ENCODE results near the gene MACROD2.

The MACROD2 gene

DNA sequence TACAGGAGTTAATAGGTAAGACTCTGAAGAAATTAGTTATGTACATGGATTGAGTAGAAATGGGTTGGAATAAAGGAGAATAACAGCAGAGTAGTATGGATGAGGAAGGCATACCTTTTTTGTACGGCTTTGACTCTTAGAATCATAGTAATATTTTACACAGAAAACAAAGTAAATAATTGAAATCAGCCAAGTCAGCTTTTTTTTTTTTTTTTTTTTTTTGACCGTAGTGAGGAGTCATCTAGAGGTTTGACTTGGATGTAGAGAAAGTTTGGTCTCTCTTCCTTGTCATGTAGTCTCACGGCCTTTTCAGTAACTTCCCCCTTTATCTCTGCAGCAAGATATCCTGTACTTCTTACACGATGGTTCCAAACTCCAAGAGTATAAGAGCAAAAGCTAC lies 183.2 kb downstream of the MACROD2 start:
- TF ChIP-seq YY1 (IDR thresholded peaks at IDR 0.05; ENCODE audit: insufficient read depth, insufficient read length) (no peak), SUZ12 (IDR thresholded peaks at IDR 0.05; ENCODE audit: extremely low read depth, insufficient read depth, insufficient read length) (no peak)
- Histone ChIP-seq H3K4me3 (ENCODE audit: insufficient read length, low read depth) (no peak overlapping the region), H3K27me3 (ENCODE audit: insufficient read depth, insufficient read length) (no peaks in the 10 kb centered on the region), H3K4me1 (ENCODE audit: insufficient read depth, insufficient read length) (no peaks in the 10 kb centered on the region), H3K9ac (ENCODE audit: insufficient read length, low read depth) (no peak overlapping the region), H3K36me3 (ENCODE audit: insufficient read depth, insufficient read length, low read length) (no peaks in the 10 kb centered on the region), H3K9me3 (ENCODE audit: insufficient read depth, low read length) (peaks cover 11% of the 10 kb centered on the region; the same call in 1 of the 2 replicates)
- no peak for DNase-seq (ENCODE audit: low read depth, low spot score)

DNA sequence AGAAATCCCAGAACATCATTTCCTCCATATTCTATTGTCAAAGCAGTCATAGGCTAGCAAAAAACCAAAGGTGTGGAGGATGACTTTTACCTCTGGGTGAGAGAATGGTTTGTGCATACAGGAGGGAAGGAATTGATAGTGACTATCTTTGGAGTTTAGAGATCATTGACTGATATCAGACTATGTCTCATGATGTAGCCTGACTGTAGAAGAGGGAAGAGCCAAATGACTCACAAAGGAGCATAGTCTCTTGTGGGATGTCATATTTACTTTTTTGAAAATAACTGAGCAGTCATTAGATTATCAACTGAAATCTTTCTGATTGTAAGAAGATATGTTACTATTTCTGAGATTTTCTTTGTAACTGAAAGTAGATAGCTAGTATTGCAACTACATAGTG lies 183.6 kb downstream of the MACROD2 start:
- Histone ChIP-seq H3K4me1 (ENCODE audit: insufficient read depth, insufficient read length) (no peaks in the 10 kb centered on the region), H3K4me3 (ENCODE audit: insufficient read length, low read depth) (no peak overlapping the region), H3K9ac (ENCODE audit: insufficient read length, low read depth) (no peak overlapping the region), H3K27me3 (ENCODE audit: insufficient read depth, insufficient read length) (no peaks in the 10 kb centered on the region), H3K36me3 (ENCODE audit: insufficient read depth, insufficient read length, low read length) (no peaks in the 10 kb centered on the region), H3K9me3 (ENCODE audit: insufficient read depth, low read length) (peaks cover 11% of the 10 kb centered on the region; the same call in 1 of the 2 replicates)
- DNase-seq (ENCODE audit: low read depth, low spot score) = no peak
- no peak for TF ChIP-seq SUZ12 (IDR thresholded peaks at IDR 0.05; ENCODE audit: extremely low read depth, insufficient read depth, insufficient read length)
- TF ChIP-seq YY1 (IDR thresholded peaks at IDR 0.05; ENCODE audit: insufficient read depth, insufficient read length) = no peak
- TF ChIP-seq ZNF274 (IDR thresholded peaks at IDR 0.05; ENCODE audit: low read depth, low read length) = no peak

- Histone ChIP-seq H3K4me3 (ENCODE audit: insufficient read length, low read depth) (no peak overlapping the region), H3K9ac (ENCODE audit: insufficient read length, low read depth) (no peak overlapping the region), H3K27me3 (ENCODE audit: insufficient read depth, insufficient read length) (no peaks in the 10 kb centered on the region), H3K4me1 (ENCODE audit: insufficient read depth, insufficient read length) (no peaks in the 10 kb centered on the region), H3K9me3 (ENCODE audit: insufficient read depth, low read length) (no peaks in the 10 kb centered on the region), H3K36me3 (ENCODE audit: insufficient read depth, insufficient read length, low read length) (no peaks in the 10 kb centered on the region)
- DNase-seq (ENCODE audit: low read depth, low spot score) = no peak
- TF ChIP-seq YY1 (IDR thresholded peaks at IDR 0.05; ENCODE audit: insufficient read depth, insufficient read length) = no peak
- TF ChIP-seq ZNF274 (IDR thresholded peaks at IDR 0.05; ENCODE audit: low read depth, low read length) = no peak
- TF ChIP-seq SUZ12 (IDR thresholded peaks at IDR 0.05; ENCODE audit: extremely low read depth, insufficient read depth, insufficient read length) = no peak
Observed at GRCh38 chr20:14189794-14190402, 194.6 kb downstream of the MACROD2 start.

- H3K36me3 ChIP-seq (ENCODE audit: insufficient read depth, insufficient read length, low read length) = no peaks in the 10 kb centered on the region
- DNase-seq (ENCODE audit: low read depth, low spot score) = no peak
- no peaks in the 10 kb centered on the region for H3K27me3 ChIP-seq (ENCODE audit: insufficient read depth, insufficient read length)
- H3K4me3 ChIP-seq (ENCODE audit: insufficient read length, low read depth) = no peak overlapping the region
- TF ChIP-seq YY1 (IDR thresholded peaks at IDR 0.05; ENCODE audit: insufficient read depth, insufficient read length) (no peak), SUZ12 (IDR thresholded peaks at IDR 0.05; ENCODE audit: extremely low read depth, insufficient read depth, insufficient read length) (no peak)
- H3K9me3 ChIP-seq (ENCODE audit: insufficient read depth, low read length) = no peaks in the 10 kb centered on the region
- no peak overlapping the region for H3K9ac ChIP-seq (ENCODE audit: insufficient read length, low read depth)
- H3K4me1 ChIP-seq (ENCODE audit: insufficient read depth, insufficient read length) = no peaks in the 10 kb centered on the region
Observed at GRCh38 chr20:14191559-14191958, 196.2 kb downstream of the MACROD2 start.

DNA sequence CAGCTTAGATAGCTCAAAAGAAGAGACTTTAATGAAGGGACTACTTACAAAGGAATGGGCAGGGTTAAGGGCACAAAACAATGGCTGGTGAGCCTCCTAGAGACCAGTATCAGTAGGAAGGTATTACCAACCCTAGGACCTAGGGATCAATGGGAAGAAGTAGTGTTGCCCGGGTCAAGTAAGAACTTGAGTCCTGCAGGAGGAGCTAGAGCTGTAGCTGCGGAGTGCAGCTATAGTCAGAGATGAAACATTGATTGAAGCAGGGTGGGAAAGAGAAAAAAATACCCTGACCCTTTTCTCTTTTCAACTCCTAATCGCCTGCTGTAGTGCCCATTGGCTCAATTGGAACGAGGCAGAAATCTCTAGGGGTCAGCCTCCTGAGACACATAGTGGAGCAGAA lies 198.1 kb downstream of the MACROD2 start:
- Histone ChIP-seq H3K4me1 (ENCODE audit: insufficient read depth, insufficient read length) (no peaks in the 10 kb centered on the region), H3K4me3 (ENCODE audit: insufficient read length, low read depth) (no peak overlapping the region), H3K27me3 (ENCODE audit: insufficient read depth, insufficient read length) (no peaks in the 10 kb centered on the region), H3K36me3 (ENCODE audit: insufficient read depth, insufficient read length, low read length) (no peaks in the 10 kb centered on the region), H3K9ac (ENCODE audit: insufficient read length, low read depth) (no peak overlapping the region), H3K9me3 (ENCODE audit: insufficient read depth, low read length) (no peaks in the 10 kb centered on the region)
- no peak for TF ChIP-seq YY1 (IDR thresholded peaks at IDR 0.05; ENCODE audit: insufficient read depth, insufficient read length)
- DNase-seq (ENCODE audit: low read depth, low spot score) = no peak

DNA sequence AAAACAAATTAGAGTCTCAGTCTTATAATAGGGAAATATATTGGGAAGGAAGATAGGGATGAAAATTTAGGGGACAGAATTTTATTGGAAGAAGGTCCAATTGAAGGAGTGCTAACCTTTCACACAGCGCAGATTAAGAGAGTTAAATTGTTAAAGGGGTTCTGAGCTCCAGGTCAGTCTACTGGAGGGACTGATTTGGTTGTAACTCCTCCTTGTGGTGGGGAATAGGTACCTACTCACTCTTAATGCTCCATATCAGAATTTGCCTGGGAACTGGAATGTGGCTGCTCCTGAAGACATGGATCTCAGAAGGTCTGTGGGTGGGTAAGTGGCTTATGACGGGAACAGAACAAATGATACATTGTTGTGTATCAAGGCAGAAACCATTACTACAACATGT lies 198.6 kb downstream of the MACROD2 start:
- no peak for DNase-seq (ENCODE audit: low read depth, low spot score)
- Histone ChIP-seq H3K4me1 (ENCODE audit: insufficient read depth, insufficient read length) (no peaks in the 10 kb centered on the region), H3K9me3 (ENCODE audit: insufficient read depth, low read length) (no peaks in the 10 kb centered on the region), H3K9ac (ENCODE audit: insufficient read length, low read depth) (no peak overlapping the region), H3K27me3 (ENCODE audit: insufficient read depth, insufficient read length) (no peaks in the 10 kb centered on the region), H3K36me3 (ENCODE audit: insufficient read depth, insufficient read length, low read length) (no peaks in the 10 kb centered on the region), H3K4me3 (ENCODE audit: insufficient read length, low read depth) (no peak overlapping the region)
- TF ChIP-seq SUZ12 (IDR thresholded peaks at IDR 0.05; ENCODE audit: extremely low read depth, insufficient read depth, insufficient read length) = no peak
- no peak for TF ChIP-seq YY1 (IDR thresholded peaks at IDR 0.05; ENCODE audit: insufficient read depth, insufficient read length)

DNA sequence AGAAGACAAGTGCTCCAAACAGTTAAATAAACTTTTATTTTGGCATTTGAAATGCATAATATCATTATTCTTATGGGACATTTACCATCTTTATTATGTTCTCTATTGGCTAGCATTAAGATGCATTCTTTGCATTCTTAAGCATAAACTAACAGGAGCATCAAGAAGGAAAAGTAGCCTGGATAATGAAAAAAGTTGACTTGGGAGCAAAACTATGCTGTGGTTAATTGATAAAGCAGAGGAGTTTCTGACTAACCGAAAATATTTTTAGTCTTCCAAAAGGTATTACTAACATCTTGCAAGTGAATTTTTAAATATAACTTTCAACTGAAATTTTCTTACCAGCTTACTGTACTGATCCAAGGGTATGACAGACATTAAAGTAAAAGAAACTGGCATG lies 201.8 kb downstream of the MACROD2 start:
- no peaks in the 10 kb centered on the region for H3K36me3 ChIP-seq (ENCODE audit: insufficient read depth, insufficient read length, low read length)
- H3K9me3 ChIP-seq (ENCODE audit: insufficient read depth, low read length) = no peaks in the 10 kb centered on the region
- no peaks in the 10 kb centered on the region for H3K4me1 ChIP-seq (ENCODE audit: insufficient read depth, insufficient read length)
- no peak for DNase-seq (ENCODE audit: low read depth, low spot score)
- H3K4me3 ChIP-seq (ENCODE audit: insufficient read length, low read depth) = no peak overlapping the region
- H3K9ac ChIP-seq (ENCODE audit: insufficient read length, low read depth) = no peak overlapping the region
- no peaks in the 10 kb centered on the region for H3K27me3 ChIP-seq (ENCODE audit: insufficient read depth, insufficient read length)
- no peak for TF ChIP-seq SUZ12 (IDR thresholded peaks at IDR 0.05; ENCODE audit: extremely low read depth, insufficient read depth, insufficient read length)
- TF ChIP-seq YY1 (IDR thresholded peaks at IDR 0.05; ENCODE audit: insufficient read depth, insufficient read length) = no peak
- TF ChIP-seq ZNF274 (IDR thresholded peaks at IDR 0.05; ENCODE audit: low read depth, low read length) = no peak

DNA sequence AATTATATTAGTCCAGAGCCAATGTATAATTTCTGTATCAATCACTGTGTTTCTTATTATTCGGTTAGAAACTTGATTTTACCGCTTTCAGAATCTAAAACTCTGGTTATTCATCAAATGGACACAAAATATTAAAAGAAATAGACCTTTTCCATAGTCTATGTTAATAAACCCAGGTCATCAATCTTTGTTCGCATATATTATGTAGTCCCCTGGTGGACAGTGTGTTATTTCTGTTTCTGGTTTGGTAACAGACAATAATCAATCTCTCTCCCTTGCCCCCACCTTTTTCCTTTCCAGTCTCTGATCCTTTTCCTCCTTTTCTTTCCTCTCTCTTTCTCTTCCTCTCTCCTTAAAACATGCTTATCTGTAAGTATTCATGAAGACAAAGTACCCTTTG lies 203.1 kb downstream of the MACROD2 start:
- Histone ChIP-seq H3K4me1 (ENCODE audit: insufficient read depth, insufficient read length) (no peaks in the 10 kb centered on the region), H3K9me3 (ENCODE audit: insufficient read depth, low read length) (0 out of 2 replicates have a peak, but pooled peaks cover 2% of the 10 kb centered on the region), H3K9ac (ENCODE audit: insufficient read length, low read depth) (no peak overlapping the region), H3K36me3 (ENCODE audit: insufficient read depth, insufficient read length, low read length) (no peaks in the 10 kb centered on the region), H3K27me3 (ENCODE audit: insufficient read depth, insufficient read length) (no peaks in the 10 kb centered on the region), H3K4me3 (ENCODE audit: insufficient read length, low read depth) (no peak overlapping the region)
- DNase-seq (ENCODE audit: low read depth, low spot score) = no peak
- no peak for TF ChIP-seq ZNF274 (IDR thresholded peaks at IDR 0.05; ENCODE audit: low read depth, low read length)
- no peak for TF ChIP-seq SUZ12 (IDR thresholded peaks at IDR 0.05; ENCODE audit: extremely low read depth, insufficient read depth, insufficient read length)
- TF ChIP-seq YY1 (IDR thresholded peaks at IDR 0.05; ENCODE audit: insufficient read depth, insufficient read length) = no peak
